Measurements from ENCODE around the gene PHRF1. TPM values are rescaled to one million over a fixed set of nuclear protein-coding genes. Genes with fewer than 3 reads are reported as not detected.

PHRF1 gene
- total and polyA plus RNA-seq, 4 experiments from 2014 or later: 0.93 to 54.5 (median 33.1) TPM

- peak; percentile 93 to 98 (median 96) for DNase-seq
- ChIA-PET CTCF (ENCODE audit: partially characterized antibody) (interaction anchor here (0.6 to 1.8 kb wide), 7 partner anchors 17 to 213 kb away, joined by 3 to 11 read pairs (median 4); partner anchors contain the start of genes PHRF1 and TMEM80), POLR2A (ENCODE audit: partially characterized antibody) (interaction anchor here (0.8 to 5.3 kb wide), 28 partner anchors 9 to 298 kb away, joined by 3 to 47 read pairs (median 5); partner anchors contain the start of genes DEAF1, IRF7, PHRF1 and PTDSS2)
- Histone ChIP-seq H3K4me1 (ENCODE audit: insufficient read depth, low read length) (peaks cover 40% of the 10 kb centered on the region), H3K27me3 (ENCODE audit: insufficient read depth, low read length) (no peaks in the 10 kb centered on the region), H3K36me3 (ENCODE audit: insufficient read depth, low read length) (peaks cover 24% of the 10 kb centered on the region), H3K27ac (ENCODE audit: low read depth, low read length) (peak within 1 kb of the TSS; percentile 65), H3K9me3 (ENCODE audit: control insufficient read depth in 1 of 2, low read length in 2 of 2) (no peaks in the 10 kb centered on the region), H3K4me3 (ENCODE audit: low read length in 2 of 2) (peak within 1 kb of the TSS; percentile 29 to 69)
- Mint-ChIP-seq H3K27me3 (no peaks in the 10 kb centered on the region), H3K4me3 (peak within 1 kb of the TSS; percentile 90 to 98 (median 96)), H3K9me3 (no peaks in the 10 kb centered on the region), H3K36me3 (peaks cover 0 to 10% of the 10 kb centered on the region in 2 donors), H3K27ac (peak within 1 kb of the TSS; percentile 92 to 98 (median 97)), H3K4me1 (peaks cover 4 to 34% (median 16%) of the 10 kb centered on the region in 4 donors)
- intact Hi-C loops (cut with micrococcal nuclease): loop anchor here (1.0 to 2.0 kb wide), 4 partner anchors 17 to 261 kb away; partner anchors contain the start of genes LMNTD2 and RASSF7
Measured at GRCh38 chr11:535519-536454, 40.5 kb upstream of the PHRF1 start, which contains the start of gene HRAS. TSS of gene HRAS (minus strand) at chr11:535576.

GRCh38 chr11:536841-537621 is 39.2 kb upstream of the PHRF1 start, which contains the start of gene LRRC56:
TSS of gene LRRC56 (plus strand) at chr11:537527. CDS start at chr11:540685, 3,158 bp downstream.
- H3K27ac Mint-ChIP-seq: peak within 1 kb of the TSS; percentile 92 to 98 (median 97)
- no peaks in the 10 kb centered on the region for H3K27me3 Mint-ChIP-seq
- POLR2A ChIA-PET (ENCODE audit: partially characterized antibody): interaction anchor here (1.3 to 5.3 kb wide), 19 partner anchors 18 to 220 kb away, joined by 3 to 47 read pairs (median 7); partner anchors contain the start of genes DEAF1, IRF7, LMNTD2 and PHRF1
- peak within 1 kb of the TSS; percentile 65 for H3K27ac ChIP-seq (ENCODE audit: low read depth, low read length)
- peak within 1 kb of the TSS; percentile 11 to 69 for H3K4me3 ChIP-seq (ENCODE audit: low read length in 2 of 2)
- intact Hi-C loops (cut with micrococcal nuclease): loop anchor here (1.0 to 2.0 kb wide), 4 partner anchors 18 to 158 kb away; partner anchors contain the start of genes DEAF1, LMNTD2, RASSF7 and TMEM80
- CTCF ChIA-PET (ENCODE audit: partially characterized antibody): interaction anchor here (1.3 to 1.8 kb wide), 2 partner anchors 18 kb away, joined by 4 to 11 read pairs; no protein-coding TSS in a partner anchor
- H3K27me3 ChIP-seq (ENCODE audit: insufficient read depth, low read length): no peaks in the 10 kb centered on the region
- peaks cover 40% of the 10 kb centered on the region for H3K4me1 ChIP-seq (ENCODE audit: insufficient read depth, low read length)
- H3K4me1 Mint-ChIP-seq: peaks cover 4 to 34% (median 16%) of the 10 kb centered on the region in 4 donors
- H3K36me3 Mint-ChIP-seq: peaks cover 0 to 5% of the 10 kb centered on the region in 2 donors
- H3K9me3 Mint-ChIP-seq: no peaks in the 10 kb centered on the region
- H3K4me3 Mint-ChIP-seq: peak within 1 kb of the TSS; percentile 90 to 98 (median 96)
- no peaks in the 10 kb centered on the region for H3K9me3 ChIP-seq (ENCODE audit: control insufficient read depth in 1 of 2, low read length in 2 of 2)
- peaks cover 14% of the 10 kb centered on the region for H3K36me3 ChIP-seq (ENCODE audit: insufficient read depth, low read length)
- DNase-seq: peak; percentile 89 to 92 (median 90)

- Mint-ChIP-seq H3K4me1 (peaks cover 6 to 34% (median 17%) of the 10 kb centered on the region in 4 donors), H3K27ac (peak overlapping the region; percentile 82 to 92 (median 85)), H3K27me3 (no peaks in the 10 kb centered on the region), H3K4me3 (peak overlapping the region; percentile 61 to 81 (median 70)), H3K36me3 (peaks cover 0 to 2% of the 10 kb centered on the region in 2 donors), H3K9me3 (no peaks in the 10 kb centered on the region)
- Histone ChIP-seq H3K4me1 (ENCODE audit: insufficient read depth, low read length) (peaks cover 40% of the 10 kb centered on the region), H3K9me3 (ENCODE audit: control insufficient read depth in 1 of 2, low read length in 2 of 2) (no peaks in the 10 kb centered on the region), H3K27ac (ENCODE audit: low read depth, low read length) (peak overlapping the region; percentile 65), H3K4me3 (ENCODE audit: low read length in 2 of 2) (peak overlapping the region; percentile 11 to 69), H3K36me3 (ENCODE audit: insufficient read depth, low read length) (peaks cover 6% of the 10 kb centered on the region), H3K27me3 (ENCODE audit: insufficient read depth, low read length) (no peaks in the 10 kb centered on the region)
- intact Hi-C loops (cut with micrococcal nuclease): loop anchor here (1.0 to 2.0 kb wide), 4 partner anchors 17 to 157 kb away; partner anchors contain the start of genes DEAF1, LMNTD2, RASSF7 and TMEM80
- ChIA-PET POLR2A (ENCODE audit: partially characterized antibody) (interaction anchor here (1.4 to 5.3 kb wide), 8 partner anchors 17 to 221 kb away, joined by 4 to 47 read pairs (median 13); partner anchors contain the start of genes DEAF1, LMNTD2, PHRF1 and PTDSS2), CTCF (ENCODE audit: partially characterized antibody) (interaction anchor here (1.3 kb wide), 1 partner anchor 19 kb away, joined by 4 read pairs; no protein-coding TSS in a partner anchor)
- peak in 1 of 5 donors; percentile 40 for DNase-seq
Measured at GRCh38 chr11:537622-538430, 38.4 kb upstream of the PHRF1 start.

GRCh38 chr11:538431-539051 is 37.7 kb upstream of the PHRF1 start:
- Histone ChIP-seq H3K36me3 (ENCODE audit: insufficient read depth, low read length) (peaks cover 2% of the 10 kb centered on the region), H3K9me3 (ENCODE audit: control insufficient read depth in 1 of 2, low read length in 2 of 2) (no peaks in the 10 kb centered on the region), H3K27me3 (ENCODE audit: insufficient read depth, low read length) (no peaks in the 10 kb centered on the region), H3K27ac (ENCODE audit: low read depth, low read length) (no peak overlapping the region), H3K4me3 (ENCODE audit: low read length in 2 of 2) (no peak overlapping the region), H3K4me1 (ENCODE audit: insufficient read depth, low read length) (peaks cover 40% of the 10 kb centered on the region)
- peaks cover 6 to 34% (median 17%) of the 10 kb centered on the region in 4 donors for H3K4me1 Mint-ChIP-seq
- CTCF ChIA-PET (ENCODE audit: partially characterized antibody): interaction anchor here (1.2 kb wide), 1 partner anchor 17 kb away, joined by 3 read pairs; no protein-coding TSS in a partner anchor
- DNase-seq: peak in 1 of 5 donors; percentile 26
- intact Hi-C loops (cut with micrococcal nuclease): no loop called here
- peak overlapping the region in 3 of 8 donors; percentile 14 to 74 (median 69) for H3K4me3 Mint-ChIP-seq
- H3K27me3 Mint-ChIP-seq: no peaks in the 10 kb centered on the region
- no peaks in the 10 kb centered on the region for H3K9me3 Mint-ChIP-seq
- H3K27ac Mint-ChIP-seq: peak overlapping the region; percentile 60 to 92 (median 84)
- H3K36me3 Mint-ChIP-seq: peaks cover 0 to 2% of the 10 kb centered on the region in 2 donors
- POLR2A ChIA-PET (ENCODE audit: partially characterized antibody): interaction anchor here (3.9 kb wide), 1 partner anchor 17 kb away, joined by 26 read pairs; no protein-coding TSS in a partner anchor

GRCh38 chr11:539971-540481 is 36.2 kb upstream of the PHRF1 start:
- CTCF ChIA-PET (ENCODE audit: partially characterized antibody): interaction anchor here (1.1 to 1.2 kb wide), 2 partner anchors 14 to 15 kb away, joined by 3 to 4 read pairs; no protein-coding TSS in a partner anchor

More at GRCh38 chr11:539971-540481, 36.2 kb upstream of the PHRF1 start:
- Mint-ChIP-seq H3K36me3 (no peaks in the 10 kb centered on the region), H3K27me3 (no peaks in the 10 kb centered on the region), H3K27ac (no peak overlapping the region), H3K9me3 (no peaks in the 10 kb centered on the region), H3K4me1 (peaks cover 6 to 26% (median 17%) of the 10 kb centered on the region in 4 donors), H3K4me3 (no peak overlapping the region)
- Histone ChIP-seq H3K27ac (ENCODE audit: low read depth, low read length) (no peak overlapping the region), H3K4me3 (ENCODE audit: low read length in 2 of 2) (no peak overlapping the region), H3K4me1 (ENCODE audit: insufficient read depth, low read length) (peaks cover 28% of the 10 kb centered on the region), H3K9me3 (ENCODE audit: control insufficient read depth in 1 of 2, low read length in 2 of 2) (no peaks in the 10 kb centered on the region), H3K27me3 (ENCODE audit: insufficient read depth, low read length) (no peaks in the 10 kb centered on the region), H3K36me3 (ENCODE audit: insufficient read depth, low read length) (no peaks in the 10 kb centered on the region)
- DNase-seq: peak in 1 of 5 donors; percentile 22
- intact Hi-C loops (cut with micrococcal nuclease): no loop called here
- POLR2A ChIA-PET (ENCODE audit: partially characterized antibody): no interaction called here
